VCaP (cell line): ENCODE results near the gene ZMYND8.
"Not testable (repeated sequence)": the region's sequence is repeated elsewhere in the genome, so short reads cannot be mapped to it uniquely, and the experiment has no call there.

Experiments used
- H3K27ac ChIP-seq: fragments of 450-650 bp; 2 replicates; pipeline ENCODE4 v1.5.1; 2017
- CTCF ChIP-seq: fragments of 450-650 bp; conservative IDR thresholded peaks from 2 replicates; pipeline ENCODE4 v1.5.1; 2017; ENCODE audit warnings: mild to moderate bottlenecking, moderate library complexity

ZMYND8 gene

GRCh38 chr20:47392015-47392720, 35.7 kb upstream of the ZMYND8 start:
- no peak overlapping the region for H3K27ac ChIP-seq
- no peak for TF ChIP-seq CTCF

DNA sequence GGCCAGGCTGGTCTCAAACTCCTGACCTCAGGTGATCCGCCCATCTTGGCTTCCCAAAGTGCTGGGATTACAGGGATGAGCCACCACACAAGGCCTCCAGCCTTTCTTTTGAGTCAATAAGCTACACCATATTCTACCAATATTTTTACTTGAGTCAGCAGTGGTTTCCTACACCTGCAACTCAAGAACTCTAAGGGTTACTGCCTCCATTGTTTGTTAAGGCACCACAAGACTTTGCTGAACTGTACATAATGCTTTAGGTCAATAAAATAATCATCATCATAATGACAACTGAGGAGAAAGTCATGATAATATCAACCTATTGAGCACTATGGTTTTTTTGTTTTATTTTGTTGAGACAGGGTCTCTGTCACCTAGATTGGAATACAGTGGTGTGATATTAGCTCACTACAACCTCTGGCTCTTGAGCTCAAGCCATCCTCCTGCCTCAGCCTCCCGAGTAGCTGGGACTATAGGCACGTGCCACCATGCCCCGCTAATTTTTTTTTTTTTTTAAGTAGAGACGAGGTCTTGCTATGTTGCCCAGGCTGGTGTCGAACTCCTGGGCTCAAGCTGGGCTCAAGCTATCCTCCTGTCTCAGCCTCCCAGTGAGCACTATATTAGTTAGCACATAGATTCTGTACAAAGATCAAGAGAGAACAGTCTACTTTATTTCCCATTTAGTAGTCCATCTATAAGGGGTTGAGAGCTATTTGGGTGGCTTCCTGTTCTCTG, 34.9 kb upstream of the ZMYND8 start:
- TF ChIP-seq CTCF = no peak

DNA sequence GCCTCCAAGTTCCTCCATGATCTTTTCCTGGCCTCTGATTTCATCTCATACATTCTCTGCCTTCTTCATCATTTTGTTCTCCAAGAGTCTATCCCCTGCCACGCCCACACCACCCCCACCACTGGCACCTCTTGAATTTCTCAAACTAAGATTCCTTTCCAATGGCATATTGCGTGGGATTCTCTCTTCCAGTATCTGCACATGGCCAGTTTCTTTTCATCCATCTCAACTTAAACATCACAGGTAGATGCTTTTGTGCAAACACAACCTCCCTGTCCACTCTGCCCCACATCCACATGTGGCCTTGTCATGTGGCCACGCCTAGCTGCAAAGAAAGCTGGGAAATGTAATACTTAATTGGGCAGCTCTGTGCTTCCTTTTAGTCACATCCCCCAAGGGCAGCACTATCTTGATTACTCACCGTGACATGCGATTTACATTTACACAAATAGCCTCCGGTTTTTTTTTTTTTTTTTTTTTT, 33.4 kb upstream of the ZMYND8 start:
- no peak overlapping the region for H3K27ac ChIP-seq
- TF ChIP-seq CTCF = no peak

More for the DNA sequence above, 34.9 kb upstream of the ZMYND8 start:
- H3K27ac ChIP-seq = no peak overlapping the region

GRCh38 chr20:47385968-47386367, 29.5 kb upstream of the ZMYND8 start:
- not testable (repeated sequence) for H3K27ac ChIP-seq

- no peak for TF ChIP-seq CTCF
- no peak overlapping the region; the same call in 1 of the 2 replicates for H3K27ac ChIP-seq
Observed at GRCh38 chr20:47382746-47383415, 26.4 kb upstream of the ZMYND8 start.

- no peak for TF ChIP-seq CTCF
- H3K27ac ChIP-seq = no peak overlapping the region
Observed at GRCh38 chr20:47380481-47380880, 24.0 kb upstream of the ZMYND8 start.

DNA sequence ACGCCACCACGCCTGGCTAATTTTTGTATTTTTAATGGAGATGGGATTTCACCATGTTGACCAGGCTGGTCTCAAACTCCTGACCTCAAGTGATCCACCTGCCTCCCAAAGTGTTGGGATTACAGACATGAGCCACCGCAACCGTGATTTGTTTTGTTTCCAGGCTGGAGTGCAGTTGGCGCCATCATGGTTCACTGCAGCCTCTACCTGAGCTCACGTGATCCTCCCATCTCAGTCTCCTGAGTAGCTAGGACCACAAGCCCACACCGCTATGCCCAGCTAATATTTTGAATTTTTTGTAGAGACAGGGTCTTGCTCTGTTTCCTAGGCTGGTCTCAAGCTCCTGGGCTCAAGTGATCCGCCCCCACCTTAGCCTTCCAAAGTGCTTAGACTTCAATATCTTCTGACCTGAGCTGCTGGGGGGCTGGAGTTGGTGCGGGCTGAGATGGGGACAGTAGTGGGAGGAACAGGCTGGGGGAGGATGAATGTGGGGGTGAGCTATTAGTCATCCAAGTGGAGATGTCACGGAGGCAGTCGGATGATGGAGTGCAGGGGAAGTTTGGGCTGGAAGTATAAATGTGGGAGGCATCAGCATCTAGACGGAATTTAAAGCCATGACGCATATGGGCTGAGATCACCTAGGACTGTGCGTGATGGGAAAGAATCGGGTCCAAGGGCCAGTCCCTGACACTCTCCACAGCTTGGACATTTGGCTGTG, 23.1 kb upstream of the ZMYND8 start:
- TF ChIP-seq CTCF = no peak
- no peak overlapping the region for H3K27ac ChIP-seq
